ENCODE measurements around the gene AUP1.

The AUP1 gene

DNA sequence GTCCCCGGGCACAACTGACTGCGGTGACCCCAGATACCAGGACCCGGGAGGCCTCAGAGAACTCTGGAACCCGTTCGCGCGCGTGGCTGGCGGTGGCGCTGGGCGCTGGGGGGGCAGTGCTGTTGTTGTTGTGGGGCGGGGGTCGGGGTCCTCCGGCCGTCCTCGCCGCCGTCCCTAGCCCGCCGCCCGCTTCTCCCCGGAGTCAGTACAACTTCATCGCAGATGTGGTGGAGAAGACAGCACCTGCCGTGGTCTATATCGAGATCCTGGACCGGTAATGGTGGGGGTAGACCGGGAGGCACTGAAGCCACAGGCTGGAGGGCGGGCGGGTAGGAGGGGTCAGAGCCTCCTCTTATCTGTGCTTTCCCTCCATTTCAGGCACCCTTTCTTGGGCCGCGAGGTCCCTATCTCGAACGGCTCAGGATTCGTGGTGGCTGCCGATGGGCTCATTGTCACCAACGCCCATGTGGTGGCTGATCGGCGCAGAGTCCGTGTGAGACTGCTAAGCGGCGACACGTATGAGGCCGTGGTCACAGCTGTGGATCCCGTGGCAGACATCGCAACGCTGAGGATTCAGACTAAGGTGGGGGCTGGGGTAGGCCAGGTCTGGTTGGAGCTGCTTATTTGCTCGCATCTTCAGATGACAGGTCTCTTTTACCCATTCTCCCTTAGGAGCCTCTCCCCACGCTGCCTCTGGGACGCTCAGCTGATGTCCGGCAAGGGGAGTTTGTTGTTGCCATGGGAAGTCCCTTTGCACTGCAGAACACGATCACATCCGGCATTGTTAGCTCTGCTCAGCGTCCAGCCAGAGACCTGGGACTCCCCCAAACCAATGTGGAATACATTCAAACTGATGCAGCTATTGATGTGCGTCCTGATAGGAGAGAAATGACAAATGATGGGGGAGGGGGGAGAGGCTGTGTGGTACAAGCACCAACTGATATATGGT, 1.0 kb upstream of the AUP1 start:
- no peak for TF ChIP-seq PATZ1 (CRISPR knock-in tag; IDR thresholded peaks at IDR 0.05; ENCODE audit: borderline replicate concordance)
- no peak for TF ChIP-seq ZNF70 (CRISPR knock-in tag; IDR thresholded peaks at IDR 0.05)
- TF ChIP-seq TSHZ2 (CRISPR knock-in tag; IDR thresholded peaks at IDR 0.05) = no peak
- TF ChIP-seq BACH2 (CRISPR knock-in tag; IDR thresholded peaks at IDR 0.05; ENCODE audit: borderline replicate concordance) = no peak
- TF ChIP-seq TOX (CRISPR knock-in tag; IDR thresholded peaks at IDR 0.05; ENCODE audit: borderline replicate concordance) = no peak
- no peak for TF ChIP-seq ZC3H10 (CRISPR knock-in tag; IDR thresholded peaks at IDR 0.05)
- TF ChIP-seq ZFP3 (CRISPR knock-in tag; IDR thresholded peaks at IDR 0.05) = no peak
- no peak for TF ChIP-seq ARNTL (CRISPR knock-in tag; IDR thresholded peaks at IDR 0.05; ENCODE audit: borderline replicate concordance, low read depth)
- TF ChIP-seq CSDC2 (CRISPR knock-in tag; IDR thresholded peaks at IDR 0.05) = no peak
- no peak for TF ChIP-seq SNAI2 (CRISPR knock-in tag; IDR thresholded peaks at IDR 0.05)
- TF ChIP-seq ZNF565 (CRISPR knock-in tag; conservative IDR thresholded peaks at IDR 0.05; ENCODE audit: low read depth) = no peak
- peak; percentile 53 for ATAC-seq

DNA sequence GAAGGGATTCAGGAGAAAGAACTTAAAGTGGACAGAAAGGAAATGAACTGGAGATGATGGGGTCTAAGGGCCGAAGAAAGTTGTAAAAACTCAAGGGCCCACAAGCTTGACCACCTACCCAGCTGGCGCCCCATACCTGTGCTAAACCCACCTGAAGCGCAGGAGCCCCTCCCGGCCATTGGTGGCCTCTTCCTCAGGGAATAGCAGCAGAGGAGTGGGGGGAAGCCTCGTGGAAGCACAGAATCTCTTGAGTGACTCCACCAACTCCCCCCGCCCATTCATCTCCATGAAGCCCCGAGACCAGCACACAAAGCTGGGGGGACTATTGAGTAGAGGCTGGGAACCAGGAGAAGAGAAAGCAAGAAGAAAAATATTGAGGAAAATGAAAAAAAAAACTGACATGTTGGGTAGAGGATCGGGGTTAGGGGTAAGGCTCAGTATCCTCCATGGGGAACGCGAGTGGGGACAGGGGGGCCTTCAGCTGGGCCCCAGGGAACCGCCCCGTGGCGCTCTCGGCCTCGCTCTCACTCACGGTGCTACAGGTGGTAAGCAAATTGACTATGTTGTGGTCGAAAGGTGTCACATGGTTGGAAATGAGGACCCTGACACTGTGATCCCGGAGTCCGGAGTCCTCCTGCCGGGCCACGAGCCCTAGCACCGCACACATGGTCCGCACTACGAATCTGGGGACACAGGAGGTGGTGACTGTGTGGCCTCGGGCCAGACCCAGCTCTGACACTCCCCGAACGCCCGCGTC, 728 bp downstream of the AUP1 start:
- no peak for TF ChIP-seq BACH2 (CRISPR knock-in tag; IDR thresholded peaks at IDR 0.05; ENCODE audit: borderline replicate concordance)
- TF ChIP-seq ARNTL (CRISPR knock-in tag; IDR thresholded peaks at IDR 0.05; ENCODE audit: borderline replicate concordance, low read depth) = no peak
- no peak for TF ChIP-seq ZNF565 (CRISPR knock-in tag; conservative IDR thresholded peaks at IDR 0.05; ENCODE audit: low read depth)
- TF ChIP-seq PATZ1 (CRISPR knock-in tag; IDR thresholded peaks at IDR 0.05; ENCODE audit: borderline replicate concordance) = no peak
- TF ChIP-seq RARB (CRISPR knock-in tag; IDR thresholded peaks at IDR 0.05) = no peak
- no peak for TF ChIP-seq ISL1 (CRISPR knock-in tag; IDR thresholded peaks at IDR 0.05)
- no peak for TF ChIP-seq ZFP3 (CRISPR knock-in tag; IDR thresholded peaks at IDR 0.05)
- TF ChIP-seq, protein P1, sequence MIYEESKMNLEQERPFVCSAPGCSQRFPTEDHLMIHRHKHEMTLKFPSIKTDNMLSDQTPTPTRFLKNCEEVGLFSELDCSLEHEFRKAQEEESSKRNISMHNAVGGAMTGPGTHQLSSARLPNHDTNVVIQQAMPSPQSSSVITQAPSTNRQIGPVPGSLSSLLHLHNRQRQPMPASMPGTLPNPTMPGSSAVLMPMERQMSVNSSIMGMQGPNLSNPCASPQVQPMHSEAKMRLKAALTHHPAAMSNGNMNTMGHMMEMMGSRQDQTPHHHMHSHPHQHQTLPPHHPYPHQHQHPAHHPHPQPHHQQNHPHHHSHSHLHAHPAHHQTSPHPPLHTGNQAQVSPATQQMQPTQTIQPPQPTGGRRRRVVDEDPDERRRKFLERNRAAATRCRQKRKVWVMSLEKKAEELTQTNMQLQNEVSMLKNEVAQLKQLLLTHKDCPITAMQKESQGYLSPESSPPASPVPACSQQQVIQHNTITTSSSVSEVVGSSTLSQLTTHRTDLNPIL (CRISPR knock-in tag; IDR thresholded peaks at IDR 0.05; ENCODE audit: low read depth) = no peak
- no peak for TF ChIP-seq SNAI2 (CRISPR knock-in tag; IDR thresholded peaks at IDR 0.05)
- no peak for TF ChIP-seq TCF4 (CRISPR knock-in tag; IDR thresholded peaks at IDR 0.05; ENCODE audit: borderline replicate concordance)
- TF ChIP-seq, protein P2, sequence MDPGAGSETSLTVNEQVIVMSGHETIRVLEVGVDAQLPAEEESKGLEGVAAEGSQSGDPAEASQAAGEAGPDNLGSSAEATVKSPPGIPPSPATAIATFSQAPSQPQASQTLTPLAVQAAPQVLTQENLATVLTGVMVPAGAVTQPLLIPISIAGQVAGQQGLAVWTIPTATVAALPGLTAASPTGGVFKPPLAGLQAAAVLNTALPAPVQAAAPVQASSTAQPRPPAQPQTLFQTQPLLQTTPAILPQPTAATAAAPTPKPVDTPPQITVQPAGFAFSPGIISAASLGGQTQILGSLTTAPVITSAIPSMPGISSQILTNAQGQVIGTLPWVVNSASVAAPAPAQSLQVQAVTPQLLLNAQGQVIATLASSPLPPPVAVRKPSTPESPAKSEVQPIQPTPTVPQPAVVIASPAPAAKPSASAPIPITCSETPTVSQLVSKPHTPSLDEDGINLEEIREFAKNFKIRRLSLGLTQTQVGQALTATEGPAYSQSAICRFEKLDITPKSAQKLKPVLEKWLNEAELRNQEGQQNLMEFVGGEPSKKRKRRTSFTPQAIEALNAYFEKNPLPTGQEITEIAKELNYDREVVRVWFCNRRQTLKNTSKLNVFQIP (CRISPR knock-in tag; IDR thresholded peaks at IDR 0.05; ENCODE audit: borderline replicate concordance, low read depth) = no peak
- TF ChIP-seq, protein P3, sequence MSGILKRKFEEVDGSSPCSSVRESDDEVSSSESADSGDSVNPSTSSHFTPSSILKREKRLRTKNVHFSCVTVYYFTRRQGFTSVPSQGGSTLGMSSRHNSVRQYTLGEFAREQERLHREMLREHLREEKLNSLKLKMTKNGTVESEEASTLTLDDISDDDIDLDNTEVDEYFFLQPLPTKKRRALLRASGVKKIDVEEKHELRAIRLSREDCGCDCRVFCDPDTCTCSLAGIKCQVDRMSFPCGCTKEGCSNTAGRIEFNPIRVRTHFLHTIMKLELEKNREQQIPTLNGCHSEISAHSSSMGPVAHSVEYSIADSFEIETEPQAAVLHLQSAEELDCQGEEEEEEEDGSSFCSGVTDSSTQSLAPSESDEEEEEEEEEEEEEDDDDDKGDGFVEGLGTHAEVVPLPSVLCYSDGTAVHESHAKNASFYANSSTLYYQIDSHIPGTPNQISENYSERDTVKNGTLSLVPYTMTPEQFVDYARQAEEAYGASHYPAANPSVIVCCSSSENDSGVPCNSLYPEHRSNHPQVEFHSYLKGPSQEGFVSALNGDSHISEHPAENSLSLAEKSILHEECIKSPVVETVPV (CRISPR knock-in tag; IDR thresholded peaks at IDR 0.05) = no peak
- ATAC-seq = peak; percentile 0; the same call in 2 of the 3 replicates

Measured in SK-N-SH treated with all-trans-retinoic acid at 6 μM for 48 hours (cell line).